Testis (tissue), 3 donors: ENCODE results near the gene PCCB. TPM values are rescaled to one million over a fixed set of nuclear protein-coding genes. Genes with fewer than 3 reads are reported as not detected.

ENCODE experiments used
- DNase-seq: peaks from one replicate; pipeline ENCODE4 v3.0.0-alpha.2; 2019
- H3K27ac ChIP-seq, 2 donors: fragments of 200-600 bp; sonication (generic); one replicate each; pipeline ENCODE4 v1.5.1; 2019
- H3K27me3 ChIP-seq: fragments of 200-600 bp; sonication (generic); one replicate; pipeline ENCODE4 v1.5.1; 2019
- H3K36me3 ChIP-seq: fragments of 200-600 bp; sonication (generic); one replicate; pipeline ENCODE4 v1.5.1; 2017; ENCODE audit warnings: low read depth; ENCODE audit errors: missing control alignments
- H3K4me1 ChIP-seq: fragments of 200-600 bp; sonication (generic); one replicate; pipeline ENCODE4 v1.5.1; 2019
- H3K4me3 ChIP-seq, 2 donors: fragments of 200-600 bp; sonication (generic); one replicate each; pipeline ENCODE4 v1.5.1; 2017 to 2019
- H3K9me3 ChIP-seq: fragments of 200-600 bp; sonication (generic); one replicate; pipeline ENCODE4 v1.5.1; 2017
- POLR2A ChIP-seq: fragments of 450-650 bp; IDR thresholded peaks from one replicate; pipeline ENCODE4 v1.6.1; 2017; ENCODE audit warnings: antibody characterized with exemption, mild to moderate bottlenecking, moderate library complexity
- WGBS, 2 donors: methylation state at CpG; one replicate each; pipeline ENCODE4 v1.1.5; 2018; 5-methylcytosine and 5-hydroxymethylcytosine counted together
- intact Hi-C: fragments of 100-400 bp; cut with DNase I; formaldehyde crosslinking; loops from one replicate; pipeline ENCODE4 v1.15.1; 2023; ENCODE audit warnings: low total_unique reads
- polyA plus RNA-seq: library from polyadenylated mRNA; stranded (reverse); fragments of 350-450 nt; fragmentation: Illumina TruSeq; extraction: RNeasy Lipid Tissue Mini Kit (QIAGEN cat#74804); gene quantifications from one replicate; pipeline ENCODE4 v1.2.3, GENCODE V29; 2014; ENCODE audit warnings: low read depth, low replicate concordance; ENCODE audit not compliant: insufficient read depth
- total RNA-seq, 2 donors: library from RNA; depleted of rRNA; stranded (reverse); fragments of >200 nt; gene quantifications; one replicate each; pipeline ENCODE4 v1.2.3, GENCODE V29; 2016
- TF ChIP-seq, protein P1 (sequence below), 3 experiments: fragments of 450-650 bp in 2 of 3; fragments of 200-600 bp in 1 of 3; sonication (generic) in 1 of 3; IDR thresholded peaks; one replicate each; pipeline ENCODE4 v1.5.1; 2016 to 2019; ENCODE audit warnings: antibody characterized with exemption in 3 of 3, mild to moderate bottlenecking in 2 of 3, moderate library complexity in 1 of 3

PCCB gene
- total and polyA plus RNA-seq, 3 donors from 2014 or later, result 81.7 to 96.2 (median 91.8) TPM

DNA sequence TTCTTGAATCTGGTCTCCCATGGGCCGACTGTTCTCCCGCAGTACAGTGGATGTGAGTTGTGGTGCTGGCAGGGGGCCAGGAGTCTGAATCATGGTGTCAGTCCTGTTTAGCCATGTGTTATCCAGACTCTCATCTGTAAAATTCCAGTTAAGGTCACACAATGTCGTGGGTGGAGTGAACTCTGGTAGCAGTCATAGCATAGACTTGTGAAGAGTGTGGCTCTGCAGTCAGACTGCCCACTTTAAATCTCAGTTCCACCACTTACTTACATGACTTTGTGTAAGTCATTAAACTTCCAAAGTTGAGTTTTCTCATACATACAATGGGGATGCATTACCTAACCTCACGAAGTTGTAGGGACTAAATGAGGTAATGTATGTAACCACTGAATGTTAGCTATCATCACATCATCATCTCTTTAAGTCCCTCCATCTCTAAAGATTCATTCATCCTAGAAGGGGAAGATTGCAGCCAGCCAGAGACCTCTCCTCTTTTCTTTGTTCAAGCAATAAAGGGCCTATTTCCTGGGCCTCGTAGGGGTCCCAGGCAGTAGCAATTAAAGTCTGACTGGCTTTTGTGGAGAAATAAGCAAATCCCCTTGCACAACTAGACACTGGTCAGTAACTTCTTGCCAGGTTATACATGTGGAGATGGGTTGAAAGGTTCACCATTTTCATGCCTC, 93.9 kb downstream of the PCCB start:
- Histone ChIP-seq H3K4me3 (no peak overlapping the region), H3K27ac (no peak overlapping the region), H3K36me3 (no peaks in the 10 kb centered on the region), H3K9me3 (no peaks in the 10 kb centered on the region), H3K4me1 (no peaks in the 10 kb centered on the region), H3K27me3 (no peaks in the 10 kb centered on the region)
- WGBS, 2 donors, result 59 to 70% methylated on average over 5 of the region's 5 CpGs
- TF ChIP-seq POLR2A, result no peak
- TF ChIP-seq, protein P1, sequence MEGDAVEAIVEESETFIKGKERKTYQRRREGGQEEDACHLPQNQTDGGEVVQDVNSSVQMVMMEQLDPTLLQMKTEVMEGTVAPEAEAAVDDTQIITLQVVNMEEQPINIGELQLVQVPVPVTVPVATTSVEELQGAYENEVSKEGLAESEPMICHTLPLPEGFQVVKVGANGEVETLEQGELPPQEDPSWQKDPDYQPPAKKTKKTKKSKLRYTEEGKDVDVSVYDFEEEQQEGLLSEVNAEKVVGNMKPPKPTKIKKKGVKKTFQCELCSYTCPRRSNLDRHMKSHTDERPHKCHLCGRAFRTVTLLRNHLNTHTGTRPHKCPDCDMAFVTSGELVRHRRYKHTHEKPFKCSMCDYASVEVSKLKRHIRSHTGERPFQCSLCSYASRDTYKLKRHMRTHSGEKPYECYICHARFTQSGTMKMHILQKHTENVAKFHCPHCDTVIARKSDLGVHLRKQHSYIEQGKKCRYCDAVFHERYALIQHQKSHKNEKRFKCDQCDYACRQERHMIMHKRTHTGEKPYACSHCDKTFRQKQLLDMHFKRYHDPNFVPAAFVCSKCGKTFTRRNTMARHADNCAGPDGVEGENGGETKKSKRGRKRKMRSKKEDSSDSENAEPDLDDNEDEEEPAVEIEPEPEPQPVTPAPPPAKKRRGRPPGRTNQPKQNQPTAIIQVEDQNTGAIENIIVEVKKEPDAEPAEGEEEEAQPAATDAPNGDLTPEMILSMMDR (IDR thresholded peaks at IDR 0.05), result no peak
- DNase-seq, result peak; percentile 53
- intact Hi-C loops, result no loop called here

- DNase-seq, result no peak
- Histone ChIP-seq H3K36me3 (no peaks in the 10 kb centered on the region), H3K4me1 (no peaks in the 10 kb centered on the region), H3K27ac (no peak overlapping the region), H3K4me3 (no peak overlapping the region), H3K27me3 (no peaks in the 10 kb centered on the region), H3K9me3 (no peaks in the 10 kb centered on the region)
- intact Hi-C loops, result no loop called here
- TF ChIP-seq, protein P1 (IDR thresholded peaks at IDR 0.05), result no peak
- TF ChIP-seq POLR2A, result no peak
- 97 to 98% methylated on average over 5 of the region's 5 CpGs for WGBS, 2 donors
These were observed 96.3 kb downstream of the PCCB start for GRCh38 chr3:136346486-136346885.

DNA sequence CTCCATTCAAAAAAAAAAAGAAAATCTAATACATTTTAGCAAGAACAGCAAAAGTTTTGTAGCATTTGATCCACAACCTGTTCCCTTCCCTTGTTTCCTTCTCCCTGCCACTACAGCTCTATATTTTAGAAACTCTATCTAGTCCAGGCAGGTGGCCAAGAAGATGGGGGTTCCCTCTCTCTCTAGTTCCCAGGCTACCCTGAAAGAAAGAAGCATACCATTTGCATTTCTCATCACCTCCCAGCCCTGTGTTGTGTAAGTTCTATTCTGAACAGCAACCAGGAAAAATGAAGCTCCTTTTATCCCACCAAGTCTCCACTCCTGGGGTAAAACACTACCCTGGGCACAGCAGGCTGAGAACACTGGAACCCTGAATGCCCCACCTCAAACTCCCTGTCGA, 100.0 kb downstream of the PCCB start:
- no peak overlapping the region for H3K27ac ChIP-seq
- DNase-seq, result no peak
- WGBS, 2 donors, result 86 to 87% methylated on average over 1 of the region's 1 CpG
- H3K9me3 ChIP-seq, result no peaks in the 10 kb centered on the region
- no peak overlapping the region for H3K4me3 ChIP-seq
- no peak for TF ChIP-seq POLR2A
- intact Hi-C loops, result no loop called here
- no peaks in the 10 kb centered on the region for H3K27me3 ChIP-seq
- no peaks in the 10 kb centered on the region for H3K4me1 ChIP-seq
- no peaks in the 10 kb centered on the region for H3K36me3 ChIP-seq

DNA sequence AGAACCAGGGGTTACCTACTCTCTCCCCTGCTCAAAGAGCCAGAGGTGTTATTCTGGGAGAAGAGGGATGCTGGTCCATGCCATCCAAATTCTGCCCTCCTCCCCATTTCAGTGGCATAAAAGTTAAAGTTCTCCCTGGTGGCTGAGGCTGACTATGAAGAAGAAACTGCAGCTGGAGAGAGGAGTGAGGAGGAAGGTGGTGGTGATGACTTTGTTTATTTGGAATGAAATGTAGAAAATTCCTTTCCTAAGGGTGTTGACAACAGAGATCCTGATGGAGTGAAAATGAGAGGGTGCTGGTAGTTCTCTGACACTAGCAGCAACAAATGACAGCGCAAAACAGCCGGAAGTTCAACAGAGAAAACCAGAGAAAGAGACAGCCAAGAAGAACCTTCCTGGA, 100.4 kb downstream of the PCCB start:
- Histone ChIP-seq H3K9me3 (no peaks in the 10 kb centered on the region), H3K27ac (no peak overlapping the region), H3K36me3 (no peaks in the 10 kb centered on the region), H3K27me3 (no peaks in the 10 kb centered on the region), H3K4me1 (no peaks in the 10 kb centered on the region), H3K4me3 (no peak overlapping the region)
- 85 to 95% methylated on average over 2 of the region's 2 CpGs for WGBS, 2 donors
- no peak for TF ChIP-seq POLR2A
- TF ChIP-seq, protein P1 (IDR thresholded peaks at IDR 0.05), result no peak
- intact Hi-C loops, result no loop called here
- no peak for DNase-seq

GRCh38 chr3:136351351-136351750, 101.2 kb downstream of the PCCB start:
- WGBS, 2 donors, result 73 to 77% methylated on average over 1 of the region's 1 CpG
- H3K4me3 ChIP-seq, result no peak overlapping the region
- DNase-seq, result no peak
- H3K4me1 ChIP-seq, result no peaks in the 10 kb centered on the region
- H3K36me3 ChIP-seq, result no peaks in the 10 kb centered on the region
- no peak for TF ChIP-seq POLR2A
- TF ChIP-seq, protein P1 (IDR thresholded peaks at IDR 0.05), result no peak
- no peak overlapping the region for H3K27ac ChIP-seq
- no peaks in the 10 kb centered on the region for H3K27me3 ChIP-seq
- H3K9me3 ChIP-seq, result no peaks in the 10 kb centered on the region
- intact Hi-C loops, result no loop called here
